HG02884 (cell line): ENCODE measurements around the gene CFAP54.
"Not testable (repeated sequence)": the region's sequence is repeated elsewhere in the genome, so short reads cannot be mapped to it uniquely, and the experiment has no call there.

Experiments
- ATAC-seq: cut with Tn5 transposase; IDR thresholded peaks from one replicate; pipeline ENCODE4 v1.9.1; 2021; ENCODE audit warnings: mild to moderate bottlenecking, moderate library complexity; ENCODE audit not compliant: unreplicated experiment

The CFAP54 gene

DNA sequence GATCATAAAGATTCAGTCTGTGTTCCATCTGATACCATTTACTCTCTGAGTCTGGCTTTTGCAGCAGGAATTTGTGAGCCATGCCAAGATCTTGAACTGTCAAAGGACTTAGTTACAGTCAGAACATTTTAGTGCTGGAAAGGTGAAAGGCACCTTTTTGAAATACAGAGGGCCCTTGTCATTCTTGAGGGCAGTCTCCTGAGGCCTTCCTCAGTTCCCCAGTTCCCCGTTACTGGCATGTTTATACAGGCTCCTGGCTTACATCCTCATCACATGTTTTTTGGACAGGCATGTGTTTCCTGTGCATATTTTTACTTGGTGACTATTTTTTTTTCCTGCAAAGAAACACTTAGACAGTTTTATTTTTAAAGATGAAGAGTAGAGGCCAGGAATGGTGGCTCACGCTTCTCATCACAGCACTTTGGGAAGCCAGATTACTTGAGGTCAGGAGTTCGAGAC lies 21.0 kb downstream of the CFAP54 start:
- no peak for ATAC-seq

DNA sequence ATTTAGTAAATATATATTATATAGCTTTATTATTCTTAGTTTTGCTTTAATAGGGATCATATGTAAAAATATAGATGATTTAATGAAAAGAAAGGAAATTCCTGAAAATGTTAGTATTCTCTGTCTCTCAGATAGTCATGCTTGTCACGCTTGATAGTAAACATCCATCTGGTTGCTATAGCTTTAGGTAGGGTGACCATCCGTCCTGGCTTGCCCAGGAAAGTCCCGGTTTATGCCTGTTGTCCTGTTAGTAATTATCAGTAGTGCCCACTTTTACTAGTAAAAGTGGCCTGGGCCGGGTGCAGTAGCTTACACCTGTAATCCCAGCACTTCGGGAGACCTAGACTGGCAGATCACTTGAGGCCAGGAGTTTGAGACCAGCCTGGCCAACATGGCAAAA lies 23.8 kb downstream of the CFAP54 start:
- ATAC-seq, result no peak

DNA sequence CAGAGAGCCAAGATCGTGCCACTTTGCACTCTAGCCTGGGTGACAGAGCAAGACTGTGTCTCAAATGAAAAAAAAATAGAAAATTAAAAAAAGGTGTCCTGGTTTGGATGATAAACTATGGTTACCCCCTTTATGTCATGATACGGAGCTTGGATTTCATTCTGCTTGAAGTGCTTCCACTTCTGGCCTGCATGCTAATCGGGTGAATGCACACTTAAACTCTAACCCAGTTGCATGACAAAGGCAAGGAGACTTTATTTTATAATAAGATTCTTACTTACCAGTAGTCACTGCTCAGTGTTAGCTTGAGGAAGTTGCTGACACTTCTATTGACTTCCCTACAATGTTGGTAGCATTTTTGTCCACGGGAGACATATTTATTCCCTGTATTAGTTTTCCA lies 24.3 kb downstream of the CFAP54 start:
- no peak for ATAC-seq

DNA sequence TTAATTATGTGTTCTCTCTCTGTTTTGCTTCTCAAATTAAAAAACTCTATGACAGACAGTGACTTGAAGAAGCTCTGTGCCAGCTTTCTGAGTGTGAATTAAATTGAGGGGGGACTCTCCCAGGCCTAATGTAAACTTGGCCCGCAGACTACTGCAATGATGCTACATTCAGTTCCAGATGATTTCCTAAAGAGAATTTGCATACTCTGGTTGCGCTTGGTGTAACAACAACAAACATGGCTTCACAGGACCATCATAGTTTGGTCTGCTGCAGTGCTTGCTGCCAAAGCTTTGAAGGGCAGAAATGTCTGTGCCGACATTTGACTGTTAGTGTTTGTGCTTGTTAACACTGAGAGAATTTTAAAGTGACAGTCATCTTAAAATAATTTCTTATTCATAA lies 25.0 kb downstream of the CFAP54 start:
- peak; percentile 77 for ATAC-seq

DNA sequence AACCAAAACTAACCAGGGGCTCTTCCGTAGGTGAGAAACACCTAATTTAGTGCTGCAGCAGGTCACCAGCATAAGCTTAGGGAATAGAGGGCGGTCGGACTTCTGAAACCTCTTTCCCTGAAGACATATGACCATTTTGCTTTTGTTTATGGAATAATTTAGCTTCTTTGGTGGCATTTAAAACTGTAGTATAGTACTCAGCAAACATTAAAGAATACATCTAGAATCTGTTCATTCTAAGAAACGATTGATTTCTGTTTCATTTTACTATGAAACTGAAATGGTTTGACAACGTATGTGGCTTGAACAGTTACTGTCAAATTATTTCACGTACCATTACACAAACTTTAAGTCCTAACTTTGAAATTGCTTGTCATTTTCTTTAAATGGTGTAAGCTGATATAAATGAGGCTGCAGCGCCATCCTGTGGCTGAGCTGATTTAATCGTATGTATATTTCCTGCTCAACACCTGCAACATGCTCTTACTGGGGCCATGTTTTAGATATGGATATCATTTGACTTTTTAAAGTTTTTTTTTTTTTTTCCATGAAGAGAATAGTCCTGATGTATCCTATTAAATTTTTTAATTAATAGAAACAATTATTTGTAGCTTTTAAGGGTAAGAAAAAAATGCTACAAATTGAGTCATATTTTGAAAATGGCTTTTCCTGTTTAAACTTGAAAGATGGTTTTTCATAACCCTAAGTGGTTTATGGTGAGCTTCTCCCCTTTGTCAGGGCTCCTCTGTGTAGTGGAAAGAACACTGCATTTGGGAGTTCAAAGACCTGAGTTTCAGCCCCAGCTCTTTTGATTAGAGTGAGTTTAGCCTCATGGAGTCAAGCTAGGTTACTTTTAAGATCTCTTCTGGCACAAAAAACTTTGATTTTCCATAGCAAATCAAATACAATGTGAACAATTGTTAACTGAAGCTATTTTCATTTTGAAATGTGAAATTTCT lies 27.4 kb downstream of the CFAP54 start:
- ATAC-seq, result peak; percentile 45

DNA sequence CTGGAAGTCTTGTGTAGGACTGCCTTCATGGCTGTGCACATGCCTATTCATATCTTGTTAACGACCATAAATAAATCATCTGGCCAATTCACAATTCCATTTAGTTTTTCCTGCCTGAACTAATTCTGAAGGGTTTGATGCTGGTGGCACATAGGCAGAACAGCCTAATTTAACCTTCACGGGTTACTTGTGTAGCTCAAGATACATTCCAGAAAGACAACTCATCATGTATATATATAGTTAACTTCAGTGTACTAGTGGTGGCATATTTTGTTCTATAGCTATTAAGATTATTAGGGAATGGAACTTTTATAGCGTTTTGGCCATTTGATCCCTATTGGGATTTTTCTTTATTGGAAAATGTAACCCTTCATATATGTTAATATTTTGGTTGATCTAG lies 31.4 kb downstream of the CFAP54 start:
- no peak for ATAC-seq

DNA sequence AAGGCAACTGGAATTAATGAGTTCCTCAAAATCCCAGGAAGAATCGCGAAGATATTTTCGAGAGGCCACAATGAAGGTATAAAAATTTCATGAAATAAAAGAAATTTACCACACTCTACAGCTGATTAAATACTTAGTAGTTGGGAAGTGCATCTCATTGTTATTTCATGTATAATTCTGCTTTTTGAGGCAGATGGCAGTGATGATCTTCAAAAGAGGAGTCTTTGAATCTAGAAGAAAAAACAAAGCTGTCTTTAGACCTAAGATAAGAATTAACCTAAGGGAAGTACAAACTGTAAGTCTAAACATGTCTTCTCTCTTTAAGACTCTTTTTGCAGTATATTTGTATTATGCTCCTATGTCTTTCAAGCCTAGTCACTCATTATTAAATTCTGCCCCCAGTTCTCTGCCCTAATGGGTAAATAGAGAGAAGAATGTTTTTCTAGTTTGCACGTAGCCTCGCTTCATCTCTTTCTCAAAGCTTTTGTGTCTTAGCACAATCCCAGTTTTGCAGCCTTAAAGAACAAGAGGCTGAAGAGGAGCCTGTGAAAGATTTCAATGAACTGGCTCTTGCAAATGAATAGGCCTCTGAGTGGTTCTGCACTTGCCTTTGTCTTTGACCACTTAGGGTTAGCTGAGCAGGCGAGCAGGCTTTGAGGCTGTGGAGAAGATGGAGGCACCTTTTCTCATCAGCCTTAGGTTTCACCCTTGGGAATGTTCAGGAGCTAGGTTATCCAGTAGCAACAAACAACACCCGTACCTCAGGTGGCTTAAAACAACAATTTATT lies 32.7 kb downstream of the CFAP54 start:
- ATAC-seq, result no peak

DNA sequence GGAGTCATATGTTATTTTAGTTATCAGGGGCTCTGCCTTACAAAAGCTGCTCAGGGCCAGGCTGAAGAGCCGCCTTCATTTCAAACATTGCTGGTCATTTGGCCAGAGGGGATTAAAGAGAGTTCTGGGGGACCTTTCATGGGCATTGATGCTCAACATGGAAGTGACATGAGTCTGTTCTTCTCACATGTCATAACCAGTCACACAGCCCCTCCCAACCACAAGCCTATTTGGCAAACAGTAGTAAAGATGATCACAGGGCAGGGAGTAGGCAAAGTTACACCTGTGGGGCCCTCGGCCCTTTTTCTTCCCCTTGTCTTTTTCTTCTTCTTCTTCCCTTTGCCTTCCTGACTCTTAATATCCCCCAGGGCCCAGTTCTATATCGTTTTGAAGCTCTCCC lies 33.3 kb downstream of the CFAP54 start:
- ATAC-seq, result no peak

DNA sequence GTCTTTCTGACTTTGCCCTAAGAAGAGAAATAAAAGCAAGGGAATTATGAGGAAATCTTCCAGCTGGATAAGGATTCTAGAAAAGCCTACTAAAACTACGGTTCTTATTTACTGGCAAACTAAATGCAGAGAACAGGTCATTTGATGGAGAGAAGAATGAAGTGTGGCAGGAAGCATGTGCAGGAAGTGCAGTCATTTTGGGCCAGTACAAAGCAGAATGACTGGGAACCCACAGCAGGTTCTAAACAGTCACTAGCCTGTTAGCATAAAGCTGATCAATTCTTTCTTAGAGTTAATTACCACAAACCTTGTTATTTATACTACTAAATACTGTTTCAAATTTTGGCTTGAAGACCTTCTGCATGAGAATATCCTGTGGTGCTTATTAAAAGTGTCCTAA lies 36.7 kb downstream of the CFAP54 start:
- no peak for ATAC-seq

DNA sequence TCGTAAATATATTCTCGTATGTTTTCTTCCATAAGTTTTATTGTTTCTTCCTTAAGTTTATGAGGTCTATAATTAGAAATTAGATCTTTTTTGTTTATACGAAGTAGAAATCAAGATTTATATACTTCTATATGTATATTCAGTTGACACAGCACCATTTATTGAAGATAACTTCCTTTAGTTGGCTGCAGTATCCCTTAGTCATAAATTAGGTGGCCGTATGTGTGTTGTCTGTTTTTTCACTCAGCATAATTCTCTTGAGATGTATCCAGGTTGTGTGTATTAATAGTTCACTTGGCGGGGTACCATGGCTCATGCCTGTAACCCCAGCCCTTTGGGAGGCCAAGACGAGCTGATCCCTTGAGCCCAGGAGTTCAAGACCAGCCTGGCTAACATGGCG lies 40.5 kb downstream of the CFAP54 start:
- ATAC-seq, result no peak

DNA sequence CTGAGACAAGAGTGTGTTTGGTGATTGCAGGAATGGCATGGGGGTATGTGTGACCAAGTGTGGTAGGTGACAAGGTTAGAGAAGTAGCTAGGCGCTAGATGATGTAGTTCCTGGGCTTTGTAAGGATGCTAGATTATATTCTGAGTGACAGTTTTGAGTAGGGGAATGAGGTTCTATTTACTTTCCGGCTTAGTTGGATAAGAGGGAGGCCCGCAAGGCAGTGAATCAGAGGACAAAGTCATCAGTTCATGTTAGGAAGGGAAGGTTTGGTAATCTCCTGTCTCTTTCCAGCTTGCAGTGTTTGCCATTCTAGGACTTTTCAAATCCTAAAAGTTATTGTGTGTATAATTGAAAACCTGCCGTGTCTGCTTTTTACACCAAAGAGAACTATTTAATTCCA lies 45.0 kb downstream of the CFAP54 start:
- ATAC-seq, result no peak

DNA sequence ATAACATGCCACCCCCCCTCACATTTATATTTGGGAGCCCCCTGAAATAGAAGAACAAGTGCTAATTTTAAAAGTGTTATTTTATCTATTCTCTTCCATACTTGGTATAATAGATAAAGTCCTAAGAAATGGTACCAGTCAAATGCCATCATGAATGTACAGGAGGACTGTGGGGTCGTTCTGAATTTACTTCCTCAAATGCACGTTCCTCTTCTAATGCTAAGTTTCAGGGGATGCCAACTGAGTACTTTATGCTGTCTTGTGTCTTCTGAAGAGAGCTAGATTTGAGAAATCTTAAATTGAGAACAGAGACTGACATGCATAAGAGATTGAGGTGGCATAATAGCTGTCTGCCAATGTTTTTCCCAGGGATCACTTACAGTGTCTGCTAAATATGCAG lies 59.0 kb downstream of the CFAP54 start:
- no peak for ATAC-seq

DNA sequence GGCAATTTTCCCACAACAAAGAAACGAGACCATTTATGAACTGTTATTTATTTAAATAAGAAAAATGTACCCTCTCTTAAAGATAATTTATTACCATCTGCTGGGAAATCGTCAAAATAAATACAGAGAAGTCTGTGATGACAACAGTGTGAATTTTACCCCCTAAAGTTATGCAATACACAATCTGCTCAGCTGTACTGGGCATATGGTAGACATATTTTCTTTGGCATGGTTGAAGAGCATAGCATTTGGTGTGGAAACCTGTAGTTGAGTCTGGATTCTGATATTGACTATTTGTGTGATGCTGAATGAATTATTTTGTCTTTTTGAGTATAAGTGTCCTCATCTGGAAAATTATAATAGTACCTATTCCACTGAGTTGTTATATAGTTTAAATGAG lies 60.0 kb downstream of the CFAP54 start:
- no peak for ATAC-seq

DNA sequence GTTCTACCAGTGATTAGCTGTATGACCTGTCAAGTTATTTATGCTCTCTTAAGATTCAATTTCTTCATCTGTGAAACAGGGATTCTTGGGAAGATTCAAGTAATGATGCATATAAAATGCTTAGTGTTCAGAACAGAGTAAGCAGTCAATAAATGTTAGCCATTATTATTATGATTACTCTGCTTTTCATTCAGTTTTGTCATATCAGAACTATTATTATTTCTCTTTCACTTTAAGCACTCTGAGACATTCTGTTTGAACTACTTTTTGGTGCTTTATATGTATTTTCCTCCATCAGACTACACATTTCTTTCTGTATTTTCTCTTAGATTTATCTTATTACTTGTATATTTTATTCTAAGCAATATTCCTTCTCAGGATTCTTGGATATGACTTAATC lies 81.2 kb downstream of the CFAP54 start:
- ATAC-seq, result peak; percentile 29

DNA sequence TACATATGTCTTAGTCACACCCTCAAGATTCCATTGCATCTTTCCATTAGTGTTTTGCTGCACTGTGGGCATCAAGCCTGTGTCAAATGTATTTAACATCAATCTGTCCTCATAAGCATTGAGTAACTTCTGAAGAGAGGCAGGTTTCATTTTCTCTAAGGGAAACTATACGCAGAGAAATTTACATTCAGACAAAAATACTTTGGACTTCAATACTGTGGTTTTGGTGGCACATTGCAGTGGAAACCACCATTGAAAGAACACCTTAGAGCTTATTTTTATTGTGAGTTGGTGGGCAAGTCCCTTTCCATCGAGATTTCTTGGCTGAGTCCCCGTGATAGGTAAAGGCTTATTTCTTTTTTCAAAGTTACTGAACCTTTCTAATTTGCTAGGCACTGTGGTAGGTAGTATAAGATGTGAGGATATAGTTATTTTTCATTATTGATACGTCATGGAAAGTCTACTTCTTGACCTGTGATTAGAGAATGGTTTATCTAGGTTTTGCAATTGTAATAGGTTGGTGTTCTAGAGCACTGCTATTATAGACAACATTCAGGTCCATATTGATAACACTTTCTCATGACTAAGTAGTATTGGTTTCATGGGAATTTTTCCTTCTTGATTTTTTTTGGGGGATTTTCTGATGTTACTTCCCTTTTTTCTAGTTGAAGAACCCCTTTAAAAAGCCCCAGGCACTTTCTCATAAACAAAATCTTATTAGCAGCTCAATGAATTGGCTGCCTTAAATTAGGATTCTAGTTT lies 81.9 kb downstream of the CFAP54 start:
- peak; percentile 88 for ATAC-seq

DNA sequence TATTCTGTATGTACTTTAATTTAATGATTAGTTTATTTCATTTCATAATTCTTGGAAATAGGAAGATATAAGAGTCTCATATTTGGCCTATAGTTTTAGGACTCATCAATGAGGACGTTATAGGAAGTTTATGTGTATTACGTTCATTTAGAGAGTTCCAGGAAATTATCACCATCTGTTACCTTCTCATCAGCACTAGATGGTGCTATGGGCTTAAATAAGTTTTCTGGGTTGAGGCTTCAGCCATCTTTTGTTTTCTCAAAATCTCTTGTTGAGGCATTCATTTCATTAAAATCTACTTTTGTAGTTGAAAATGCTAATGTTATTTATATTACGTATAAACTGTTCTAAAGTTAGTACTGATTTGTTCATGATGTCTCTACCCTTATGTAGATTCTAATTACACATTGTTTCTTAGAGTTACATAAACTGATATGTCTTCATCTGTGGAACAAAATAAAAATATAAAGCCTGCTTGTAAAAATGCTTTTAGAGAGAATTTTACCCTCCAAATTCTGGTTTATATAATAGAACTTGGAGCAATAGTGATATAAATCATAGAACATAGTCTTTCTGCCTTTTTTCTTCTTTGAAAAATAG lies 89.2 kb downstream of the CFAP54 start:
- ATAC-seq, result peak; percentile 95

DNA sequence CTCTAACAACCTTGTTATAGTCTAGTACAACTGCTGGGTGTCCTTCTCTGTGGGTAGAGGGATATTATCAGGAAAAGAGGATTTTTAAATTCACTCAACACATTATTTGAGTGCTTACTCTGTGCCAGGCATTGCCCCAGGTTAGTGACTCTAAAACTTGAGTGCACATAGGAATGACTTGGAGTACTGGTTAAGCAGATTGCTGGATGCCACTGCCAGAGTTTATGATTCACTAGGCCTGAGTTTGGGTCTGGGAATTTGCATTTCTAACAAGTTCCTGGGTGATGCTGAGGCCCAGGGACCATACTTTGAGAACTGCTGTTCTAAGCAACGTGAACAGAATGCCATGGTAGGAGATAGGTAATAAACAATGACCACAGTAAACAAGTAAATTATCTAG lies 96.6 kb downstream of the CFAP54 start:
- no peak for ATAC-seq

DNA sequence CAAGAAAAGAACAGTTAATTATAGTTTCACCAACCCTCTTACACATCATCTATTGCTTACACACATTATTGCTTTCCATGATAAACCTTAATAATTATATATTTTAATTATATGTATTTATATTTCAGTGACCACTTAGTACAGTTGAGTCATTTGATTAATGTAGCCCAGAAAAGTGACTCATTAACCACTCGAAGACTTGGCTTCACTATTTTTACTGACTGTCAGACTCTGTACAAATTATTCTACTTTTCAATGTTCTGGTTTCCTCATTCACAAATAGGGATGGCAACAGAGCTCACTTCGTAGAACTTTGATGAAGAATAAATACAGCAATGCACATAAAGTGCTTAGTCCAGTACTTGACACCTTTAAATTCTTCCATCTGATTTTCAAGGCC lies 98.3 kb downstream of the CFAP54 start:
- ATAC-seq, result no peak

DNA sequence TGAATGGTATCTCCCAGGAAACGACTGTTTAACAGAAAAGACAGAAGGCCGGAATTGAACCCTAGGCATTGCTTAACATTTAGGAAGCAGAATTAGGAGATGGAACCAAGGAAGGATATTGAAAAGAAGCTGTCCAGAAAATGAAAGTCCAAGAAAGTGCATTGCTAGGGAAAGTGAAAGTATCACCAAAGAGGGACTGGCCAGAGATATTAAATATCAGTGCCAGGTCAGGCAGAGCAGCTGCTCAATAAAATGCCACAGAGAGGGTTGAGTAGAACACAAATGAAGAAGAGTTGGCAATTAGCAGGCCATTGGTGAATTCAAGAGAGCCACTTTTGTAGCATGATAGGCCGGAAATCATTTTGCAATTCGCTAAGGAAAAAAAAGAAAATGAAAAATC lies 101.6 kb downstream of the CFAP54 start:
- no peak for ATAC-seq

DNA sequence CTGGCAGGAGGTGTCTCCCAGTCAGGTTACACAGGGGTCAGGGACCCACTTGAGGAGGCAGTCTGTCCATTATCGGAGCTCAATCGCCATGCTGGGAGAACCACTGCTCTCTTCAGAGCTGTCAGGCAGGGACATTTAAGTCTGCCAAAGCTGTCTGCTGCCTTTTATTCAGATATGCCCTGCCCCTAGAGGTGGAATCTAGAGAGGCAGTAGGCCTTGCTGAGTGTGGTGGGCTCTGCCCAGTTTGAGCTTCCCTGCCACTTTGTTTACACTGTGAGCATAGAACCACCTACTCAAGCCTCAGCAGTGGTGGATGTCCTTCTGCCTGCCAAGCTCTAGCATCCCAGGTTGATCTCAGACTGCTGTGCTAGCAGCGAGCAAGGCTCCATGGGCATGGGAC lies 115.0 kb downstream of the CFAP54 start:
- ATAC-seq, result not testable (repeated sequence)

DNA sequence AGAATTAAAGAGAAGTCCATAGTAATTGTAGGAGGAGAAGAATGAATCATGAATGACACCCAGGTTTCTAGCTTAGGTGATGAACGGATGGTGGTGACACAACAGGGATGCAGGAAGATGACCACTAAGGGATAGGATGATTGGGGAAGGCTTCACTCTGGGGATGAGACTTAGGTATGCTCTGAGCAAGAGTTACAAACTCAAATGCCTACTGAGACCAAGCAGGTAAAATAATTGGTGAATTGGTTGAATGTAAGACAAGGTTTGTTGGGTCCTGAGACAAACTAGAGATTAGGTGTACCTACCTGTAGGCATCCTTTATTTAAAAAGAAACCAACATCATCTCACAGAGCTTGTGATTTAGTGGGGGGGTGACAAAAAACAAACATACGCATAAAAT lies 116.3 kb downstream of the CFAP54 start:
- no peak for ATAC-seq
